AG09319 (cell line): ENCODE results near the gene DNAJB11.

Experiments used
- DNase-seq: peaks from one replicate; pipeline ENCODE4 v3.0.0-alpha.2; 2010; ENCODE audit warnings: low read depth; ENCODE audit errors: extremely low read depth
- TF ChIP-seq, protein P1 (sequence below): IDR thresholded peaks from 2 replicates; pipeline ENCODE4 v1.5.1; 2011; ENCODE audit warnings: low read depth, mild to moderate bottlenecking, inconsistent platforms, low read length, moderate library complexity

Gene DNAJB11

DNA sequence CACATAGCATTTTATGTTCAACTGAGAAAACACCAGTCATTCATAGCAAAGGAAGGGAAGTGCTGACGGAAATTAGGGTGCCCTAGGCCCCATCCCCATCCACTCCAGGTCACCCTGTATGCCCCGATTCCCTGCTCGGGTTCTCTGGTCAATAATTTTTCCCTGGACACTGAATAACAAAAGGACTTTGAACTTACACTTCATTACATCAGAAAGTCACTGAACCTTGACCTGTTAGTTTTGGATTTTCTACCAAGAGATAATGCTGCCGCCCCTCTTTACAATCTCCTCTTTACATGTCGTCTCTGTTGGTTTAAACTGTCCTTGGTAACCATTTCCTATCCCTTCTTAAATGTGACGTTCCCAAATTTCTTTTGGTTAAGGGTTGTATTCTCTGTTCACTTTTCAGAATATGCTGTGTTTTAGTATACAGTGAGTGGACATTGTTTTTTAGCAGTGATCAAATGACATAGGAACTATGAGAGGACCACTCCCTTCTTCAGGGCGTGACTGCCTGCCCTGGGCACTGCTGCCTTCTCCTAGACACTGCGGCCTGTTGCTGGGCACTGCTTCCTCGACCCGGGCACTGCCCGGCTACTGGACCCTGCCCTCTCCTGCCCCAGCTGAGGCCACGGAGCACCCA, 28.7 kb downstream of the DNAJB11 start:
- no peak for DNase-seq

GRCh38 chr3:186599785-186600166, 29.3 kb downstream of the DNAJB11 start:
- DNase-seq, result no peak
- TF ChIP-seq, protein P1, sequence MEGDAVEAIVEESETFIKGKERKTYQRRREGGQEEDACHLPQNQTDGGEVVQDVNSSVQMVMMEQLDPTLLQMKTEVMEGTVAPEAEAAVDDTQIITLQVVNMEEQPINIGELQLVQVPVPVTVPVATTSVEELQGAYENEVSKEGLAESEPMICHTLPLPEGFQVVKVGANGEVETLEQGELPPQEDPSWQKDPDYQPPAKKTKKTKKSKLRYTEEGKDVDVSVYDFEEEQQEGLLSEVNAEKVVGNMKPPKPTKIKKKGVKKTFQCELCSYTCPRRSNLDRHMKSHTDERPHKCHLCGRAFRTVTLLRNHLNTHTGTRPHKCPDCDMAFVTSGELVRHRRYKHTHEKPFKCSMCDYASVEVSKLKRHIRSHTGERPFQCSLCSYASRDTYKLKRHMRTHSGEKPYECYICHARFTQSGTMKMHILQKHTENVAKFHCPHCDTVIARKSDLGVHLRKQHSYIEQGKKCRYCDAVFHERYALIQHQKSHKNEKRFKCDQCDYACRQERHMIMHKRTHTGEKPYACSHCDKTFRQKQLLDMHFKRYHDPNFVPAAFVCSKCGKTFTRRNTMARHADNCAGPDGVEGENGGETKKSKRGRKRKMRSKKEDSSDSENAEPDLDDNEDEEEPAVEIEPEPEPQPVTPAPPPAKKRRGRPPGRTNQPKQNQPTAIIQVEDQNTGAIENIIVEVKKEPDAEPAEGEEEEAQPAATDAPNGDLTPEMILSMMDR, result no peak

More for the DNA sequence above, 28.7 kb downstream of the DNAJB11 start:
- TF ChIP-seq, protein P1, result no peak

DNA sequence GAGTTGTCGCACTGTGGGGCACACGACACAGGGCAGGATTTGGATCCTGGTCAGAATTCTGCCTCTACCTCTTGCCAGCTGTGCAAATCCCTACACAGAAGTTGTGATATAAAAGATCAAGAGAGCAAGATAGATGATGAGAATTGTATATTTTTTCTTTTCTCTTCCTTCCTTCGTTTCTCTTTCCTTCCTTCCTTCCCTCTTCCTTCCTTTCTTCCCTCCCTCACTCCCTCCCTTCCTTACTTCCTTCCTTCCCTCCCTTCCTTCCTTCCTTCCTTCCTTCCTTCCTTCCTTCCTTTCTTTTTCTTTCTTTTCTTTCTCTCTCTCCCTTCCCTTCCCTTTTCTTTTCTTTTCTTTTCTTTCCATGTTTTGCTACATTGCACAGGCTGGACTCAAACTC, 30.4 kb downstream of the DNAJB11 start:
- DNase-seq, result no peak
- TF ChIP-seq, protein P1, result no peak

GRCh38 chr3:186603159-186603558, 32.6 kb downstream of the DNAJB11 start:
- DNase-seq, result no peak
- TF ChIP-seq, protein P1, result no peak

DNA sequence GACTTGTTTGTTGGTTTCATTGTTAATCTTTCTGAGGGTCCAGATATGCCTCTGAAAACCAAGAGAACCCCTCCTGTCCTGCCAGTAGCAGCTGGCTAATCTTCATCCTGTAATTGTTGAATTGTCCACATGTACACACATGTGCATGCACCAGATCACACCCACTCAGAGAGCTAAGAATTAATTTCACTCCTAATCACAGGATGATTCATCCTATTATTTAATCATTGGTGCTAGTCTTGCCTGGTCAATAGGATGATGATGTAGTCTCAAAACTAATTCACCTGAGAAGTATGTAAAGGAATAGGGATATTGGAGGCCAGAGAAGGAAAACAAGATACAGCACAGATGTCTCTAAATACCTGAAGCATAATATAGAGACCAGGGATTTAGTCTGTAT, 34.6 kb downstream of the DNAJB11 start:
- DNase-seq, result no peak
- TF ChIP-seq, protein P1, result no peak

DNA sequence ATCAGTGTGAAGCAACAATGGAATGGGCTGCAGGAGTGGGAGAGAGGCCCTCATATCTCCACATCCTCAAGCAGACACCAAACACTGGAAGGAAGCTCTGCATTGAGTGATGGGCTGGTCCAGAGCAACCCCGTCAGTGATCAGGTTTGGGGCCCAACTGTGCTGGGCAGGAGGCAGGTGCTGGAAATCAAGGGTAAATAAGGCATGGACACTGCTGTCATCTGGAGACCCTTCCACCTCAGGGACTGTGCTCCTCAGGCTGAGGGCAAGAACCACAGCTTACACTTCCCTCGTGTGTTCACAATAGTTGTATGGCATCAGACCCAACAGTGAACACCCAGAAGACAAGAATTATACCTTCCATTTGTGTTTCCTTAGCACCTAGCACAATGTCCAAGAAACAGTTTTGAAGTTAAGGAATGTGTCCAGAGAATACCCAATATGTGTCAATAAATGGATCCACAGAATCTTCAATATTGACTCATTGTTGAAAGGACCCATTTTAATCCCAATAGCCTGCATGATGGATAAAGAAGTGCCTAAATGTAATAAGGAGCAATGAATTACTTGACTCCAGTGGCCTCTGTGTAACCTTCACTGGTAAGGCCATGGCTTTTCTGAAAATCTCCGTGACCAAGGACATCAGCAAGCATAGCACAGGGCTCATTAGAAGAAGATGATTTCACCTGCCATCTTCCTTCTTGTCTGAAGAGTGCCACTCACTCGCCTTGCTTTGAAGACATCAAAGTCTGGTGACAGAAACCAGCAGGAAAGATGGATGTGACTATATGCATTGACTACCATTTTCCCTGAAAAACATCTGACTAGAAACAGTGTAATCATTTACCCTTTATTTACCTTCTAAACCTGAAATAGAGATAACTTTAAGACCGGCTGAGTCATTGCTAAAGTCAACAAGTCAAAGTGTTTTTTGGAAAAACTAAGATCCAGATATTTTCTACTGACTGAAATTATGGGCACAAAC, 35.3 kb downstream of the DNAJB11 start:
- DNase-seq, result no peak
- TF ChIP-seq, protein P1, result no peak

GRCh38 chr3:186608624-186609215, 38.2 kb downstream of the DNAJB11 start:
- TF ChIP-seq, protein P1, result no peak
- no peak for DNase-seq
